ENCODE measurements around the gene DFFA.

DNA sequence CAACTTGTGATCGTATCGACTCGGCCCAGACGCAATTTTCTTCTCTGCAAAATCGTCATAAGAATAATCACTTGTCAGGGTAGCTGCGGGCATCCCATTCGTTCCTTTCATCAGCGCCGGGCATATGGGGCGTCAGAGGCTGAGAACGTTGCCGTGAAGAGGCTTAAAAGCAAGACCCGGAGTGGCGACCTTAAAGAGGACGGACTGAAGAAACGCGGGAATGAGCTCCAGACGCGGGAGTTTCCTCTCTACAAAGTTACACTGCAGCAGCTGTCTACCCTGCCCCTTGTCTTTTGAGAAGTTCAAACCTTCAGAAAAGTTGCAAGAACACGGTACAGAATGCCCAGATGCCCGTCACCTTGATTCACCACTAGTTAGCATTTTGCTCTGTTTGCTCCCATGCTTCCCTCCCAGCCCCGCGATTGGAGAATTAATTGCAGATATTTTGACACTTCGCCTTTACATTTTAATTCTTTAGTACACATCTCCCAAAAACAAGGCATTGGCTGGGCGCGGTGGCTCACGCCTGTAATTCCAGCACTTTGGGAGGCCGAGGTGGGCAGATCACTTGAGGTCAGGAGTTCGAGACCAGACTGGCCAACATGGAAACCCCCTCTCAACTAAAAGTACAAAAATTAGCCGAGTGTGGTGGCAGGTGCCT lies 41.1 kb downstream of the DFFA start:
- TF ChIP-seq, protein P1, sequence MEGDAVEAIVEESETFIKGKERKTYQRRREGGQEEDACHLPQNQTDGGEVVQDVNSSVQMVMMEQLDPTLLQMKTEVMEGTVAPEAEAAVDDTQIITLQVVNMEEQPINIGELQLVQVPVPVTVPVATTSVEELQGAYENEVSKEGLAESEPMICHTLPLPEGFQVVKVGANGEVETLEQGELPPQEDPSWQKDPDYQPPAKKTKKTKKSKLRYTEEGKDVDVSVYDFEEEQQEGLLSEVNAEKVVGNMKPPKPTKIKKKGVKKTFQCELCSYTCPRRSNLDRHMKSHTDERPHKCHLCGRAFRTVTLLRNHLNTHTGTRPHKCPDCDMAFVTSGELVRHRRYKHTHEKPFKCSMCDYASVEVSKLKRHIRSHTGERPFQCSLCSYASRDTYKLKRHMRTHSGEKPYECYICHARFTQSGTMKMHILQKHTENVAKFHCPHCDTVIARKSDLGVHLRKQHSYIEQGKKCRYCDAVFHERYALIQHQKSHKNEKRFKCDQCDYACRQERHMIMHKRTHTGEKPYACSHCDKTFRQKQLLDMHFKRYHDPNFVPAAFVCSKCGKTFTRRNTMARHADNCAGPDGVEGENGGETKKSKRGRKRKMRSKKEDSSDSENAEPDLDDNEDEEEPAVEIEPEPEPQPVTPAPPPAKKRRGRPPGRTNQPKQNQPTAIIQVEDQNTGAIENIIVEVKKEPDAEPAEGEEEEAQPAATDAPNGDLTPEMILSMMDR (IDR thresholded peaks at IDR 0.05): no peak
- no peak for TF ChIP-seq EZH2 (IDR thresholded peaks at IDR 0.05)
- no peak for TF ChIP-seq EZH2phosphoT487 (IDR thresholded peaks at IDR 0.05)

Data from neural progenitor cell (in vitro differentiated cells).